Measurements from ENCODE around the gene MAIP1. TPM values are rescaled to one million over a fixed set of nuclear protein-coding genes. Genes with fewer than 3 reads are reported as not detected.
A peak's percentile ranks its signal among the peaks of the same experiment; 100 is the strongest.

The MAIP1 gene
- total RNA-seq, 1 experiment from 2014 or later: 29.3 TPM

DNA sequence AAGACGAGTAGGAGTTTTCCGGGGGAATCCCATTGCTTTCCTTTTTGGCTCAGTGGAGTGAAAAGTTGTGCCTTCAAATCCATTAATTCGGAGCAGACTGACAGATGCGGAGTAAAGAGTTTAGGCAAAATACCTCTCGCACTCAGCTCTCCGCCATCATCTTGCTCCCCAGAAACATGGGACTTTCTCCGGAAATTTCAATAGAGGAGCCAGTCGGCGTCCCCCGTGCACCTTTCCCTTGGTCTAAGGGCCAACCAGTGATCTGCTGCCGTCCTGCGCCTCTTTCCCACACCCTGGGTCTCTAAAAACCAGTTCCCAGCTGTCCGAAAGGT, 409 bp upstream of the MAIP1 start:
- H3K4me3 Mint-ChIP-seq: peak overlapping the region; percentile 99
- no peaks in the 10 kb centered on the region for H3K9me3 Mint-ChIP-seq
- DNase-seq (ENCODE audit: low spot score) (no peak), ATAC-seq (peak; percentile 63)
- peaks cover 21% of the 10 kb centered on the region for H3K36me3 Mint-ChIP-seq
- ChIA-PET CTCF (interaction anchor here (0.9 to 1.0 kb wide), 2 partner anchors 215 to 526 kb away, joined by 3 read pairs; no protein-coding TSS in a partner anchor), POLR2A (no interaction called here)
- H3K27me3 Mint-ChIP-seq (ENCODE audit: low read depth): no peaks in the 10 kb centered on the region
- peaks cover 28% of the 10 kb centered on the region for H3K4me1 Mint-ChIP-seq
- TF ChIP-seq NFYB (CRISPR knock-in tag; conservative IDR thresholded peaks at IDR 0.05; ENCODE audit: low read depth) (no peak), ZBTB21 (CRISPR knock-in tag; IDR thresholded peaks at IDR 0.05; ENCODE audit: borderline replicate concordance) (no peak), ZNF121 (CRISPR knock-in tag; IDR thresholded peaks at IDR 0.05) (no peak), SP1 (CRISPR knock-in tag; conservative IDR thresholded peaks at IDR 0.05) (no peak), CREM (CRISPR knock-in tag; IDR thresholded peaks at IDR 0.05) (no peak), MLX (CRISPR knock-in tag; IDR thresholded peaks at IDR 0.05) (no peak), ZNF232 (CRISPR knock-in tag; IDR thresholded peaks at IDR 0.05) (no peak), NR3C1 (CRISPR knock-in tag; conservative IDR thresholded peaks at IDR 0.05; ENCODE audit: low read depth) (no peak), NFE2L1 (CRISPR knock-in tag; IDR thresholded peaks at IDR 0.05) (no peak), CREB1 (CRISPR knock-in tag; IDR thresholded peaks at IDR 0.05) (no peak), CBFB (CRISPR knock-in tag; IDR thresholded peaks at IDR 0.05; ENCODE audit: low read depth) (no peak), ATF6 (CRISPR knock-in tag; IDR thresholded peaks at IDR 0.05) (no peak), IRF2 (CRISPR knock-in tag; IDR thresholded peaks at IDR 0.05; ENCODE audit: borderline replicate concordance, low read depth) (no peak), EMX1 (CRISPR knock-in tag; IDR thresholded peaks at IDR 0.05) (no peak), ZNF317 (CRISPR knock-in tag; IDR thresholded peaks at IDR 0.05; ENCODE audit: borderline replicate concordance, low read depth) (no peak), TP53 (CRISPR knock-in tag; IDR thresholded peaks at IDR 0.05) (no peak)
- TF ChIP-seq, protein P1, sequence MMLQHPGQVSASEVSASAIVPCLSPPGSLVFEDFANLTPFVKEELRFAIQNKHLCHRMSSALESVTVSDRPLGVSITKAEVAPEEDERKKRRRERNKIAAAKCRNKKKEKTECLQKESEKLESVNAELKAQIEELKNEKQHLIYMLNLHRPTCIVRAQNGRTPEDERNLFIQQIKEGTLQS (CRISPR knock-in tag; conservative IDR thresholded peaks at IDR 0.05): no peak
- TF ChIP-seq, protein P2, sequence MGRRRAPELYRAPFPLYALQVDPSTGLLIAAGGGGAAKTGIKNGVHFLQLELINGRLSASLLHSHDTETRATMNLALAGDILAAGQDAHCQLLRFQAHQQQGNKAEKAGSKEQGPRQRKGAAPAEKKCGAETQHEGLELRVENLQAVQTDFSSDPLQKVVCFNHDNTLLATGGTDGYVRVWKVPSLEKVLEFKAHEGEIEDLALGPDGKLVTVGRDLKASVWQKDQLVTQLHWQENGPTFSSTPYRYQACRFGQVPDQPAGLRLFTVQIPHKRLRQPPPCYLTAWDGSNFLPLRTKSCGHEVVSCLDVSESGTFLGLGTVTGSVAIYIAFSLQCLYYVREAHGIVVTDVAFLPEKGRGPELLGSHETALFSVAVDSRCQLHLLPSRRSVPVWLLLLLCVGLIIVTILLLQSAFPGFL (CRISPR knock-in tag; IDR thresholded peaks at IDR 0.05; ENCODE audit: borderline replicate concordance): no peak
- TF ChIP-seq, protein P3, sequence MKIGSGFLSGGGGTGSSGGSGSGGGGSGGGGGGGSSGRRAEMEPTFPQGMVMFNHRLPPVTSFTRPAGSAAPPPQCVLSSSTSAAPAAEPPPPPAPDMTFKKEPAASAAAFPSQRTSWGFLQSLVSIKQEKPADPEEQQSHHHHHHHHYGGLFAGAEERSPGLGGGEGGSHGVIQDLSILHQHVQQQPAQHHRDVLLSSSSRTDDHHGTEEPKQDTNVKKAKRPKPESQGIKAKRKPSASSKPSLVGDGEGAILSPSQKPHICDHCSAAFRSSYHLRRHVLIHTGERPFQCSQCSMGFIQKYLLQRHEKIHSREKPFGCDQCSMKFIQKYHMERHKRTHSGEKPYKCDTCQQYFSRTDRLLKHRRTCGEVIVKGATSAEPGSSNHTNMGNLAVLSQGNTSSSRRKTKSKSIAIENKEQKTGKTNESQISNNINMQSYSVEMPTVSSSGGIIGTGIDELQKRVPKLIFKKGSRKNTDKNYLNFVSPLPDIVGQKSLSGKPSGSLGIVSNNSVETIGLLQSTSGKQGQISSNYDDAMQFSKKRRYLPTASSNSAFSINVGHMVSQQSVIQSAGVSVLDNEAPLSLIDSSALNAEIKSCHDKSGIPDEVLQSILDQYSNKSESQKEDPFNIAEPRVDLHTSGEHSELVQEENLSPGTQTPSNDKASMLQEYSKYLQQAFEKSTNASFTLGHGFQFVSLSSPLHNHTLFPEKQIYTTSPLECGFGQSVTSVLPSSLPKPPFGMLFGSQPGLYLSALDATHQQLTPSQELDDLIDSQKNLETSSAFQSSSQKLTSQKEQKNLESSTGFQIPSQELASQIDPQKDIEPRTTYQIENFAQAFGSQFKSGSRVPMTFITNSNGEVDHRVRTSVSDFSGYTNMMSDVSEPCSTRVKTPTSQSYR (CRISPR knock-in tag; IDR thresholded peaks at IDR 0.05): no peak
- TF ChIP-seq, protein P4, sequence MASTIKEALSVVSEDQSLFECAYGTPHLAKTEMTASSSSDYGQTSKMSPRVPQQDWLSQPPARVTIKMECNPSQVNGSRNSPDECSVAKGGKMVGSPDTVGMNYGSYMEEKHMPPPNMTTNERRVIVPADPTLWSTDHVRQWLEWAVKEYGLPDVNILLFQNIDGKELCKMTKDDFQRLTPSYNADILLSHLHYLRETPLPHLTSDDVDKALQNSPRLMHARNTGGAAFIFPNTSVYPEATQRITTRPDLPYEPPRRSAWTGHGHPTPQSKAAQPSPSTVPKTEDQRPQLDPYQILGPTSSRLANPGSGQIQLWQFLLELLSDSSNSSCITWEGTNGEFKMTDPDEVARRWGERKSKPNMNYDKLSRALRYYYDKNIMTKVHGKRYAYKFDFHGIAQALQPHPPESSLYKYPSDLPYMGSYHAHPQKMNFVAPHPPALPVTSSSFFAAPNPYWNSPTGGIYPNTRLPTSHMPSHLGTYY (CRISPR knock-in tag; IDR thresholded peaks at IDR 0.05): no peak
- peak overlapping the region; percentile 96 for H3K27ac Mint-ChIP-seq

Data from WTC11 (cell line).